Measurements from ENCODE around the gene RIT2. TPM values are rescaled to one million over a fixed set of nuclear protein-coding genes. Genes with fewer than 3 reads are reported as not detected.

RIT2 gene
- total RNA-seq, 1 donor from 2014 or later = not detected

GRCh38 chr18:42941021-42941420, 174.5 kb downstream of the RIT2 start:
- no peak for DNase-seq (ENCODE audit: low spot score)
- ATAC-seq = no peak

GRCh38 chr18:42937436-42937835, 178.0 kb downstream of the RIT2 start:
- no peak for ATAC-seq

GRCh38 chr18:42936289-42936688, 179.2 kb downstream of the RIT2 start:
- no peak for ATAC-seq
- no peak for DNase-seq (ENCODE audit: low spot score)

More at GRCh38 chr18:42937436-42937835, 178.0 kb downstream of the RIT2 start:
- DNase-seq (ENCODE audit: low spot score) = no peak

GRCh38 chr18:42931491-42931890, 184.0 kb downstream of the RIT2 start:
- DNase-seq (ENCODE audit: low spot score) (no peak), ATAC-seq (peak; percentile 52)

- ATAC-seq = no peak
- no peak for DNase-seq (ENCODE audit: low spot score)
Observed at GRCh38 chr18:42929857-42930256, 185.6 kb downstream of the RIT2 start.

GRCh38 chr18:42929181-42929580, 186.3 kb downstream of the RIT2 start:
- ATAC-seq = no peak
- DNase-seq (ENCODE audit: low spot score) = no peak

GRCh38 chr18:42925036-42925435, 190.4 kb downstream of the RIT2 start:
- no peak for ATAC-seq
- DNase-seq (ENCODE audit: low spot score) = no peak

- no peak for ATAC-seq
- DNase-seq (ENCODE audit: low spot score) = no peak
Observed at GRCh38 chr18:42922363-42922762, 193.1 kb downstream of the RIT2 start.

- ATAC-seq (no peak), DNase-seq (ENCODE audit: low spot score) (no peak)
Observed at GRCh38 chr18:42921226-42921737, 194.2 kb downstream of the RIT2 start.

GRCh38 chr18:42920621-42921020, 194.9 kb downstream of the RIT2 start:
- ATAC-seq (no peak), DNase-seq (ENCODE audit: low spot score) (no peak)

GRCh38 chr18:42915299-42915698, 200.2 kb downstream of the RIT2 start:
- no peak for DNase-seq (ENCODE audit: low spot score)
- ATAC-seq = peak; percentile 23

- ATAC-seq = no peak
Observed at GRCh38 chr18:42914476-42914875, 201.0 kb downstream of the RIT2 start.

GRCh38 chr18:42909095-42909494, 206.4 kb downstream of the RIT2 start:
- DNase-seq (ENCODE audit: low spot score) (no peak), ATAC-seq (no peak)

More at GRCh38 chr18:42914476-42914875, 201.0 kb downstream of the RIT2 start:
- DNase-seq (ENCODE audit: low spot score) = no peak

- ATAC-seq = no peak
- no peak for DNase-seq (ENCODE audit: low spot score)
Observed at GRCh38 chr18:42906761-42907160, 208.7 kb downstream of the RIT2 start.

- DNase-seq (ENCODE audit: low spot score) = no peak
- no peak for ATAC-seq
Observed at GRCh38 chr18:42901161-42901560, 214.3 kb downstream of the RIT2 start.

GRCh38 chr18:42893977-42894376, 221.5 kb downstream of the RIT2 start:
- ATAC-seq = no peak

GRCh38 chr18:42892181-42892580, 223.3 kb downstream of the RIT2 start:
- DNase-seq (ENCODE audit: low spot score) (no peak), ATAC-seq (no peak)

More at GRCh38 chr18:42893977-42894376, 221.5 kb downstream of the RIT2 start:
- DNase-seq (ENCODE audit: low spot score) = no peak

GRCh38 chr18:42891705-42892104, 223.8 kb downstream of the RIT2 start:
- ATAC-seq = no peak
- no peak for DNase-seq (ENCODE audit: low spot score)

- ATAC-seq (no peak), DNase-seq (ENCODE audit: low spot score) (no peak)
Observed at GRCh38 chr18:42883169-42883568, 232.3 kb downstream of the RIT2 start.

GRCh38 chr18:42882122-42882521, 233.4 kb downstream of the RIT2 start:
- ATAC-seq = no peak

GRCh38 chr18:42872838-42873237, 242.6 kb downstream of the RIT2 start:
- ATAC-seq (no peak), DNase-seq (ENCODE audit: low spot score) (no peak)

More at GRCh38 chr18:42882122-42882521, 233.4 kb downstream of the RIT2 start:
- no peak for DNase-seq (ENCODE audit: low spot score)

GRCh38 chr18:42864876-42865275, 250.6 kb downstream of the RIT2 start:
- ATAC-seq = no peak
- DNase-seq (ENCODE audit: low spot score) = no peak

- ATAC-seq = no peak
- DNase-seq (ENCODE audit: low spot score) = no peak
Observed at GRCh38 chr18:42861271-42861670, 254.2 kb downstream of the RIT2 start.
